Liver (tissue), 9 donors: ENCODE data around the gene EVI5. TPM values are rescaled to one million over a fixed set of nuclear protein-coding genes. Genes with fewer than 3 reads are reported as not detected.

Experiments
- DNase-seq: peaks from one replicate; pipeline ENCODE4 v3.0.0-alpha.2; 2017; ENCODE audit warnings: low spot score
- H3K27ac ChIP-seq, 2 donors: one replicate each; pipeline ENCODE4 v1.7.0; 2013; ENCODE audit warnings: inconsistent platforms in 2 of 2, low read length in 2 of 2, control low read depth in 1 of 2, low read depth in 1 of 2, mild to moderate bottlenecking in 1 of 2
- H3K27me3 ChIP-seq, 4 donors: one replicate each; pipeline versions ENCODE4 v1.6.1 to v1.7.0; 2013; ENCODE audit warnings: low read length in 3 of 4, inconsistent platforms in 1 of 4, mild to moderate bottlenecking in 1 of 4, moderate library complexity in 1 of 4; ENCODE audit not compliant: control insufficient read depth in 4 of 4, insufficient read depth in 4 of 4
- H3K36me3 ChIP-seq, 4 donors: one replicate each; pipeline versions ENCODE4 v1.6.1 to v1.7.0; 2013; ENCODE audit warnings: low read length in 3 of 4, mild to moderate bottlenecking in 3 of 4, low read depth in 1 of 4, moderate library complexity in 1 of 4; ENCODE audit not compliant: control insufficient read depth in 4 of 4, insufficient read depth in 3 of 4
- H3K4me1 ChIP-seq, 4 donors: one replicate each; pipeline versions ENCODE4 v1.6.1 to v1.7.0; 2013; ENCODE audit warnings: low read length in 3 of 4, mild to moderate bottlenecking in 3 of 4, moderate library complexity in 1 of 4; ENCODE audit not compliant: control insufficient read depth in 4 of 4, insufficient read depth in 4 of 4
- H3K4me3 ChIP-seq, 3 donors: one replicate each; pipeline versions ENCODE4 v1.6.1 to v1.7.0; 2013; ENCODE audit warnings: low read length in 3 of 3, control low read depth in 1 of 3, low read depth in 1 of 3, mild to moderate bottlenecking in 1 of 3
- H3K9ac ChIP-seq, 2 donors: one replicate each; pipeline ENCODE4 v1.7.0; 2013; ENCODE audit warnings: low read length in 2 of 2, mild to moderate bottlenecking in 2 of 2, moderate library complexity in 2 of 2, control low read depth in 1 of 2, low read depth in 1 of 2
- H3K9me3 ChIP-seq, 4 donors: one replicate each; pipeline versions ENCODE4 v1.6.1 to v1.7.0; 2013; ENCODE audit warnings: low read length in 3 of 4; ENCODE audit not compliant: control insufficient read depth in 4 of 4
- EGR1 ChIP-seq, 2 donors: IDR thresholded peaks; 2 replicates each; pipeline ENCODE4 v1.6.1; 2016 to 2018; ENCODE audit warnings: antibody characterized with exemption in 2 of 2, low read depth in 2 of 2
- FOXA1 ChIP-seq: IDR thresholded peaks from 2 replicates; pipeline ENCODE4 v1.6.1; 2016; ENCODE audit warnings: antibody characterized with exemption
- FOXA2 ChIP-seq: IDR thresholded peaks from 2 replicates; pipeline ENCODE4 v1.6.1; 2016; ENCODE audit warnings: antibody characterized with exemption
- GABPA ChIP-seq, 2 donors: IDR thresholded peaks in 1 of 2; conservative IDR thresholded peaks in 1 of 2; 2 replicates each; pipeline ENCODE4 v1.6.1; 2016; ENCODE audit warnings: antibody characterized with exemption in 2 of 2, mild to moderate bottlenecking in 1 of 2, moderate library complexity in 1 of 2
- HNF4A ChIP-seq, 2 donors: conservative IDR thresholded peaks; 2 replicates each; pipeline ENCODE4 v1.6.1; 2016; ENCODE audit warnings: antibody characterized with exemption in 2 of 2, mild to moderate bottlenecking in 2 of 2
- HNF4G ChIP-seq: IDR thresholded peaks from 2 replicates; pipeline ENCODE4 v1.6.1; 2016; ENCODE audit warnings: antibody characterized with exemption
- JUND ChIP-seq, 2 donors: IDR thresholded peaks; 2 replicates each; pipeline ENCODE4 v1.6.1; 2016; ENCODE audit warnings: antibody characterized with exemption in 2 of 2
- MAX ChIP-seq: IDR thresholded peaks from 2 replicates; pipeline ENCODE4 v1.6.1; 2016; ENCODE audit warnings: antibody characterized with exemption
- NR2F2 ChIP-seq: IDR thresholded peaks from 2 replicates; pipeline ENCODE4 v1.6.1; 2016; ENCODE audit warnings: antibody characterized with exemption
- RAD21 ChIP-seq, 2 donors: IDR thresholded peaks; 2 replicates each; pipeline ENCODE4 v1.6.1; 2016; ENCODE audit warnings: antibody characterized with exemption in 2 of 2, mild to moderate bottlenecking in 2 of 2
- RXRA ChIP-seq, 2 donors: IDR thresholded peaks; 2 replicates each; pipeline ENCODE4 v1.6.1; 2017 to 2018; ENCODE audit warnings: antibody characterized with exemption in 2 of 2, mild to moderate bottlenecking in 1 of 2
- SP1 ChIP-seq: IDR thresholded peaks from 2 replicates; pipeline ENCODE4 v1.6.1; 2018; ENCODE audit warnings: antibody characterized with exemption, mild to moderate bottlenecking
- TAF1 ChIP-seq: conservative IDR thresholded peaks from 2 replicates; pipeline ENCODE4 v1.6.1; 2016; ENCODE audit warnings: antibody characterized with exemption, mild to moderate bottlenecking
- YY1 ChIP-seq: IDR thresholded peaks from 2 replicates; pipeline ENCODE4 v1.6.1; 2016; ENCODE audit warnings: antibody characterized with exemption, mild to moderate bottlenecking
- ZBTB33 ChIP-seq: IDR thresholded peaks from 2 replicates; pipeline ENCODE4 v1.6.1; 2016; ENCODE audit warnings: antibody characterized with exemption
- whole genome bisulfite sequencing: extraction: QIAGEN DNeasy Blood & Tissue Kit; methylation state at CpG from one replicate; pipeline ENCODE4 v1.1.7; 2013; 5-methylcytosine and 5-hydroxymethylcytosine counted together
- polyA plus RNA-seq, 2 donors: library from polyadenylated mRNA; stranded (reverse) in 1 of 2; unstranded in 1 of 2; fragments of 200-250 nt in 1 of 2; fragments of >200 nt in 1 of 2; fragmentation: Nextera tagmentation in 1 of 2; extraction: Ambion mirVana in 1 of 2; gene quantifications; one replicate each; pipeline versions ENCODE4 v1.2.1 to v1.2.3, GENCODE V29; 2013 to 2015
- total RNA-seq, 2 donors: library from RNA; depleted of rRNA; stranded (reverse); fragments of >200 nt; gene quantifications; one replicate each; pipeline ENCODE4 v1.2.3, GENCODE V29; 2014
- TF ChIP-seq, protein P1 (sequence below): IDR thresholded peaks from 2 replicates; pipeline ENCODE4 v1.6.1; 2016; ENCODE audit warnings: antibody characterized with exemption
- TF ChIP-seq, protein P2 (sequence below): IDR thresholded peaks from 2 replicates; pipeline ENCODE4 v1.6.1; 2016; ENCODE audit warnings: antibody characterized with exemption, mild to moderate bottlenecking
- TF ChIP-seq, protein P3 (sequence below): fragments of 150-350 bp; IDR thresholded peaks from 2 replicates; pipeline ENCODE4 v1.5.1; 2017; ENCODE audit warnings: improper control_type of control experiment, low read depth, low read length; ENCODE audit not compliant: missing input control
- donor health status: healthy.
- donor health status: healthy.
- donor health status: healthy.
- donor health status: healthy.
- donor health status: healthy.

EVI5 gene
- total and polyA plus RNA-seq, 4 donors, result 4.0 to 35.9 (median 19.1) TPM

DNA sequence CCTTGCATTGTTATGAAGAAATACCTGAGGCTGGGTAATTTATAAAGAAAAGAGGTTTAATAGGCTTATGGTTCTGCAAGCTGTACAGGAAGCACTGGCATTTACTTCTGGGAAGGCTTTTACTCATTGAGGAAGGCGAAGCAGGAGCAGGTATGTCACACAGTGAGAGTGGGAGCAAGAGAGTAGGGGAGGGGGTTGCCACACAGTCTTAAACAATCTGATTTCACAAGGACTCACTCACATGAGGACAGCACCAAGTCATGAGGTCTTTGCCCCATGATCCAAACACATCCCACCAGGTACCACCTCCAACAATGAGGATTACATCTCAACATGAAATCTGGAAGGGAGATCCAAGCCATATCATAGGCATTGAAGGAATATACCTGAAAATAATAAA lies 127.2 kb downstream of the EVI5 start:
- Histone ChIP-seq H3K27ac (no peak overlapping the region), H3K27me3 (no peaks in the 10 kb centered on the region), H3K9ac (no peak overlapping the region), H3K4me1 (no peaks in the 10 kb centered on the region), H3K9me3 (peaks cover 0 to 10% (median 5%) of the 10 kb centered on the region in 4 donors), H3K36me3 (peaks cover 1 to 36% (median 21%) of the 10 kb centered on the region in 4 donors), H3K4me3 (no peak overlapping the region)
- DNase-seq, result no peak
- WGBS, result 92% methylated on average over 1 of the region's 1 CpG
- TF ChIP-seq MAX (no peak), RXRA (IDR thresholded peaks at IDR 0.05) (no peak), GABPA (IDR thresholded peaks at IDR 0.05 in 1 of 2, conservative IDR thresholded peaks at IDR 0.05 in 1 of 2) (no peak), FOXA2 (no peak), SP1 (no peak), HNF4G (no peak), YY1 (no peak)

GRCh38 chr1:92655197-92655801 lies 129.6 kb downstream of the EVI5 start:
- Histone ChIP-seq H3K9me3 (peaks cover 0 to 10% (median 5%) of the 10 kb centered on the region in 4 donors), H3K36me3 (peaks cover 0 to 22% (median 17%) of the 10 kb centered on the region in 4 donors), H3K9ac (no peak overlapping the region), H3K4me3 (no peak overlapping the region), H3K27ac (no peak overlapping the region), H3K27me3 (no peaks in the 10 kb centered on the region), H3K4me1 (no peaks in the 10 kb centered on the region)
- TF ChIP-seq, protein P1, sequence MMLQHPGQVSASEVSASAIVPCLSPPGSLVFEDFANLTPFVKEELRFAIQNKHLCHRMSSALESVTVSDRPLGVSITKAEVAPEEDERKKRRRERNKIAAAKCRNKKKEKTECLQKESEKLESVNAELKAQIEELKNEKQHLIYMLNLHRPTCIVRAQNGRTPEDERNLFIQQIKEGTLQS, result no peak
- TF ChIP-seq JUND (IDR thresholded peaks at IDR 0.05) (no peak), HNF4G (no peak), RXRA (IDR thresholded peaks at IDR 0.05) (no peak), HNF4A (conservative IDR thresholded peaks at IDR 0.05) (no peak), FOXA1 (no peak), MAX (no peak), EGR1 (IDR thresholded peaks at IDR 0.05; ENCODE audit: low read depth in 2 of 2) (no peak), NR2F2 (no peak), SP1 (no peak), TAF1 (no peak), YY1 (no peak), RAD21 (IDR thresholded peaks at IDR 0.05) (no peak), ZBTB33 (no peak), GABPA (IDR thresholded peaks at IDR 0.05 in 1 of 2, conservative IDR thresholded peaks at IDR 0.05 in 1 of 2) (no peak)
- TF ChIP-seq, protein P2, sequence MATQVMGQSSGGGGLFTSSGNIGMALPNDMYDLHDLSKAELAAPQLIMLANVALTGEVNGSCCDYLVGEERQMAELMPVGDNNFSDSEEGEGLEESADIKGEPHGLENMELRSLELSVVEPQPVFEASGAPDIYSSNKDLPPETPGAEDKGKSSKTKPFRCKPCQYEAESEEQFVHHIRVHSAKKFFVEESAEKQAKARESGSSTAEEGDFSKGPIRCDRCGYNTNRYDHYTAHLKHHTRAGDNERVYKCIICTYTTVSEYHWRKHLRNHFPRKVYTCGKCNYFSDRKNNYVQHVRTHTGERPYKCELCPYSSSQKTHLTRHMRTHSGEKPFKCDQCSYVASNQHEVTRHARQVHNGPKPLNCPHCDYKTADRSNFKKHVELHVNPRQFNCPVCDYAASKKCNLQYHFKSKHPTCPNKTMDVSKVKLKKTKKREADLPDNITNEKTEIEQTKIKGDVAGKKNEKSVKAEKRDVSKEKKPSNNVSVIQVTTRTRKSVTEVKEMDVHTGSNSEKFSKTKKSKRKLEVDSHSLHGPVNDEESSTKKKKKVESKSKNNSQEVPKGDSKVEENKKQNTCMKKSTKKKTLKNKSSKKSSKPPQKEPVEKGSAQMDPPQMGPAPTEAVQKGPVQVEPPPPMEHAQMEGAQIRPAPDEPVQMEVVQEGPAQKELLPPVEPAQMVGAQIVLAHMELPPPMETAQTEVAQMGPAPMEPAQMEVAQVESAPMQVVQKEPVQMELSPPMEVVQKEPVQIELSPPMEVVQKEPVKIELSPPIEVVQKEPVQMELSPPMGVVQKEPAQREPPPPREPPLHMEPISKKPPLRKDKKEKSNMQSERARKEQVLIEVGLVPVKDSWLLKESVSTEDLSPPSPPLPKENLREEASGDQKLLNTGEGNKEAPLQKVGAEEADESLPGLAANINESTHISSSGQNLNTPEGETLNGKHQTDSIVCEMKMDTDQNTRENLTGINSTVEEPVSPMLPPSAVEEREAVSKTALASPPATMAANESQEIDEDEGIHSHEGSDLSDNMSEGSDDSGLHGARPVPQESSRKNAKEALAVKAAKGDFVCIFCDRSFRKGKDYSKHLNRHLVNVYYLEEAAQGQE, result no peak
- TF ChIP-seq, protein P3, sequence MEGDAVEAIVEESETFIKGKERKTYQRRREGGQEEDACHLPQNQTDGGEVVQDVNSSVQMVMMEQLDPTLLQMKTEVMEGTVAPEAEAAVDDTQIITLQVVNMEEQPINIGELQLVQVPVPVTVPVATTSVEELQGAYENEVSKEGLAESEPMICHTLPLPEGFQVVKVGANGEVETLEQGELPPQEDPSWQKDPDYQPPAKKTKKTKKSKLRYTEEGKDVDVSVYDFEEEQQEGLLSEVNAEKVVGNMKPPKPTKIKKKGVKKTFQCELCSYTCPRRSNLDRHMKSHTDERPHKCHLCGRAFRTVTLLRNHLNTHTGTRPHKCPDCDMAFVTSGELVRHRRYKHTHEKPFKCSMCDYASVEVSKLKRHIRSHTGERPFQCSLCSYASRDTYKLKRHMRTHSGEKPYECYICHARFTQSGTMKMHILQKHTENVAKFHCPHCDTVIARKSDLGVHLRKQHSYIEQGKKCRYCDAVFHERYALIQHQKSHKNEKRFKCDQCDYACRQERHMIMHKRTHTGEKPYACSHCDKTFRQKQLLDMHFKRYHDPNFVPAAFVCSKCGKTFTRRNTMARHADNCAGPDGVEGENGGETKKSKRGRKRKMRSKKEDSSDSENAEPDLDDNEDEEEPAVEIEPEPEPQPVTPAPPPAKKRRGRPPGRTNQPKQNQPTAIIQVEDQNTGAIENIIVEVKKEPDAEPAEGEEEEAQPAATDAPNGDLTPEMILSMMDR, result no peak
- no peak for DNase-seq
- WGBS, result 99% methylated on average over 3 of the region's 3 CpGs
